ENCODE results near the gene SMR3B.

DNA sequence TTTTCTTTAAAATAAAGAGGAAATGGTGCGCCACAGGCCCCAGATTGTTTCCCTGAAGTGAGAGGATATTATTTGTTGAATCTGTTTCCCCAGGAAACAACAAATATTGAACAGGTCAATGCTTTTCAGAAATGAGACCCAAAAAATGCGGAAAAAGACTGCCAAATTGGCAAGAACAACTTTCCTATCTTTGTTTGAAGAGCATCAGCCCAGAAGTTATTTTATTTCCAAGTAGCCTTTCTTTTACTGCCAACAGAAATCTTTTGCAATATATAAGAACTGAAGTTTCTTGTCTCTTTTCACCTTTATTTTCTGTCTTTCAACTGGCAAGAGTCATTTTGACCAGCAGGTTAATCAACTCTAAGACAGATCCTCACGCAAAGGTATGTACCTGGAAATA, 22.5 kb upstream of the SMR3B start, which contains the start of gene SMR3A:
- TF ChIP-seq, protein P1, sequence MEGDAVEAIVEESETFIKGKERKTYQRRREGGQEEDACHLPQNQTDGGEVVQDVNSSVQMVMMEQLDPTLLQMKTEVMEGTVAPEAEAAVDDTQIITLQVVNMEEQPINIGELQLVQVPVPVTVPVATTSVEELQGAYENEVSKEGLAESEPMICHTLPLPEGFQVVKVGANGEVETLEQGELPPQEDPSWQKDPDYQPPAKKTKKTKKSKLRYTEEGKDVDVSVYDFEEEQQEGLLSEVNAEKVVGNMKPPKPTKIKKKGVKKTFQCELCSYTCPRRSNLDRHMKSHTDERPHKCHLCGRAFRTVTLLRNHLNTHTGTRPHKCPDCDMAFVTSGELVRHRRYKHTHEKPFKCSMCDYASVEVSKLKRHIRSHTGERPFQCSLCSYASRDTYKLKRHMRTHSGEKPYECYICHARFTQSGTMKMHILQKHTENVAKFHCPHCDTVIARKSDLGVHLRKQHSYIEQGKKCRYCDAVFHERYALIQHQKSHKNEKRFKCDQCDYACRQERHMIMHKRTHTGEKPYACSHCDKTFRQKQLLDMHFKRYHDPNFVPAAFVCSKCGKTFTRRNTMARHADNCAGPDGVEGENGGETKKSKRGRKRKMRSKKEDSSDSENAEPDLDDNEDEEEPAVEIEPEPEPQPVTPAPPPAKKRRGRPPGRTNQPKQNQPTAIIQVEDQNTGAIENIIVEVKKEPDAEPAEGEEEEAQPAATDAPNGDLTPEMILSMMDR (optimal IDR thresholded peaks at IDR 0.05 in 1 of 3, IDR thresholded peaks at IDR 0.05 in 1 of 3, conservative IDR thresholded peaks at IDR 0.05 in 1 of 3; ENCODE audit: extremely low read depth in 1 of 3, insufficient read depth in 2 of 3, low read length in 3 of 3), result no peak
- TF ChIP-seq EZH2 (IDR thresholded peaks at IDR 0.05; ENCODE audit: low read length), result no peak
